GM10248 (cell line): ENCODE results near the gene RPL27.

Experiments
- CTCF ChIA-PET: fragments of 300-600 bp; sonication (Branson Sonifier 250); formaldehyde crosslinking; extraction: SDS; loops from one replicate; lab custom pipeline; 2021; ENCODE audit warnings: antibody characterized with exemption; lab: Yijun Ruan, JAX
- POLR2A ChIA-PET: fragments of 350-650 bp; sonication (Branson Sonifier 250); formaldehyde crosslinking; extraction: SDS; loops from one replicate; lab custom pipeline; 2020; ENCODE audit warnings: antibody characterized with exemption; lab: Yijun Ruan, JAX
- DNase-seq: peaks from one replicate; pipeline ENCODE4 v3.0.0; 2012; ENCODE audit errors: extremely low spot score
- CTCF ChIP-seq: IDR thresholded peaks from 2 replicates; pipeline ENCODE4 v1.5.1; 2012; ENCODE audit warnings: mild to moderate bottlenecking, low read depth; ENCODE audit errors: extremely low read depth, missing control alignments, control extremely low read depth

The RPL27 gene

DNA sequence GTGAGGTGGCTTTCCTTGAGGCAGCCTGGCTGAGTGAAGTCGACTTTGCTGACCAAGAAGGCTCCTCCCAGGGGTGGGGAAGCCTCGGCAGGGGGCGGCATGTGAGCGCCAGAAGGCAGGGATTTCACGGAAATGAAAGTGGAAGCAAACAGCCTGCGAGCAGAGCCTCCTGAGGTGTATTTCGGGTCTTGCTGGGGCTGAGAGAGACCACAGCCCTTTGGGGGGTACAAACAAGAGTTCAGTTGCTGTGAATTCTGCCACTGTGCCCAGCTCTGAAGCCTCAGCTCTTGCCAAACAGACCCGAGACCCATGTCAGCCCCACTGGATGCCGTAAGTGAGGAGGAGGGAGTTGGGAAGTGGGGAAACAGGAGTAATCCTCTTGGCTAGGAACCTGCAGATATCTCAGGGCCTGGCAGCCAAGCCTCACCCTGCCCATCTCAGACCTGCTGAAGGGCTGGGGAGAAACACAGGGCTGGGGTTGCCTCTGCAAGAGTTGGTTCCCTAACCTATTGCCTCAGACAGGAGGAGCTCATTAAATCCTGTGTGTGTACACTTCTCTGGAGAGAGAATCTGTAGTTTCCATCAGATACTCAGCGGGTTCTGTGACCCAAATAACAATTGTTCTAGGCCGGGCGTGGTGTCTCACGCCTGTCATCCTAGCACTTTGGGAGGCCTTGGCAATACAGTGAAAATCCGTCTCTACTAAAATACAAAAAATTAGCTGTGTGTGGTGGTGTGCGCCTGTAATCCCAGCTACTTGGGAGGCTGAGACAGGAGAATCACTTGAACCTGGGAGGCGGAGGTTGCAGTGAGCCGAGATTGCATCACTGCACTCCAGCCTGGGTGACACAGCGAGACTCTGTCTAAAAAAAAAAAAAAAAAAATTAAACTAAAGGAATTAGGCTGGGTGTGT is 8.7 kb downstream of the RPL27 start, which contains the start of gene IFI35:
Gene IFI35, plus strand, starts transcription at position 146 of the 913 bp plus-strand sequence. Its CDS starts 164 bp downstream, at position 310.
- POLR2A ChIA-PET = interaction anchor here (0.7 to 1.7 kb wide), 4 partner anchors 9 to 205 kb away, joined by 3 to 9 read pairs (median 3); partner anchors contain the start of gene TMEM106A
- CTCF ChIA-PET = interaction anchor here (0.8 to 2.1 kb wide), 7 partner anchors 9 to 328 kb away, joined by 3 to 18 read pairs (median 3); partner anchors contain the start of gene RPL27
- TF ChIP-seq CTCF = peak; percentile 66
- peak; percentile 90 for DNase-seq

- no peak for DNase-seq
- POLR2A ChIA-PET = interaction anchor here (0.6 kb wide), 1 partner anchor 357 kb away, joined by 3 read pairs; no protein-coding TSS in a partner anchor
- TF ChIP-seq CTCF = no peak
- CTCF ChIA-PET = interaction anchor here (0.9 to 3.3 kb wide), 2 partner anchors 11 to 13 kb away, joined by 3 to 18 read pairs; partner anchors contain the start of gene RPL27
These were observed 12.6 kb downstream of the RPL27 start for GRCh38 chr17:43010667-43011308.

DNA sequence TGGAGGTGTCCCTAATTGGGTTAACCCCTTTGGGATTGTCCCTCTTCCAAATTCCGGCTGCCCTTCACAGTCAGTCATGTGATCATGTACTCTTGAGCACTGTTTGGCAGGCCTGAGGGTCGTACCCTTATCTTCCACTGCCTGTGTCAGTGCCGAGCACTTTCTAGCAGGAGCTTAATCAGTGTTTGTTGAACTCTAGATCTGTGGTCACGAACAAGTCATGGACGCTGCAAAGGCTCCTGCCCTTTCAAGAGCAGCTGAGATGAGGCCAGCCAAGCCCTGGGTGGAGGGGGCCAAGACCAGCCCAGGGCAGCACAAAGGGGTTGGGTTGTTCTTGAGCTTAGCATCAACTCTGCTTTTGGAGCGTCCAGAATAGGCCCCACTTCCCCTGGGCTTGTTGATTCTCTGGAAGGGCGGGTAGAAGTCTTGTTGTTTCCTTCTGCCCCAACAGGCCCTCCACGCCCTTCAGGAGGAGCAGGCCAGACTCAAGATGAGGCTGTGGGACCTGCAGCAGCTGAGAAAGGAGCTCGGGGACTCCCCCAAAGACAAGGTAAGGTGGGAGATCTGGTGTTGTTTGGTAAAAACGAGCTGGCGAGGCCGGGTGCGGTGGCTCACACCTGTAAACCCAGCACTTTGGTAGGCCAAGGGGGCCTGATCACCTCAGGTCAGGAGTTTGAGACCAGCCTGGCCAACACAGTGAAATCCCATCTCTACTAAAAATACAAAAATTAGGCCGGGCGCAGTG is 13.7 kb downstream of the RPL27 start:
- ChIA-PET POLR2A (interaction anchor here (1.0 to 1.1 kb wide), 2 partner anchors 8 to 14 kb away, joined by 3 to 4 read pairs; partner anchors contain the start of gene RPL27), CTCF (interaction anchor here (0.9 to 3.3 kb wide), 2 partner anchors 9 to 14 kb away, joined by 3 to 18 read pairs; partner anchors contain the start of gene RPL27)
- DNase-seq = no peak
- no peak for TF ChIP-seq CTCF

- no peak for TF ChIP-seq CTCF
- DNase-seq = no peak
- POLR2A ChIA-PET = interaction anchor here (0.5 kb wide), 1 partner anchor 191 kb away, joined by 3 read pairs; no protein-coding TSS in a partner anchor
- CTCF ChIA-PET = interaction anchor here (3.3 kb wide), 1 partner anchor 16 kb away, joined by 18 read pairs; the partner anchor contains the start of gene RPL27
These were observed 15.1 kb downstream of the RPL27 start for GRCh38 chr17:43013296-43013695.

DNA sequence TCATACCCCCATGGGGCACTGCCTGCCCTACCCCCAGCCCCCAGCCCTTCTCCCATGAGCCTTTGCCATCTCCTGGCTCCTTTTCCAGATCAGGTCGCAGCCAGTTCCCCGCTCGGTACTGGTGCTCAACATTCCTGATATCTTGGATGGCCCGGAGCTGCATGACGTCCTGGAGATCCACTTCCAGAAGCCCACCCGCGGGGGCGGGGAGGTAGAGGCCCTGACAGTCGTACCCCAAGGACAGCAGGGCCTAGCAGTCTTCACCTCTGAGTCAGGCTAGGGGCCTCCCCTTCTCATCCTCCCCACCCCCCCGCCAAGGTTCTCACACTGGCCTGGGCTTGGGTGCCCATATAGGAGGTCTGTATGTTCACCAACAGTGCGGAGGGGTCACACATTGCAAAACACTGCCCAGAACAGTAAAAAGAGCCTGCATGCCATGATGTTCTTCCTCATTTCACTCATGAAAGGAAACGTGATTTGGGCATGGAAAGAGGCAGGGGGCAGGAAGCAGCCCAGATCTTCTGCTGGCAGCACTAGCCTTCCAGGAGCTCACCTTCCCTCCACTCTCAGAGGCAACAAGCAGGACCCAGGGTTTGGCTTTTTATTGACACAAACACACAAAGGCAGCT is 15.9 kb downstream of the RPL27 start:
- DNase-seq = no peak
- CTCF ChIA-PET = interaction anchor here (1.0 to 3.3 kb wide), 3 partner anchors 10 to 17 kb away, joined by 5 to 18 read pairs (median 5); partner anchors contain the start of gene RPL27
- TF ChIP-seq CTCF = no peak
- POLR2A ChIA-PET = interaction anchor here (1.2 kb wide), 1 partner anchor 16 kb away, joined by 4 read pairs; the partner anchor contains the start of gene RPL27
